Stimulated activated CD8-positive, alpha-beta memory T cell treated with anti-CD3 and anti-CD28 coated beads, Interleukin-7, amount 100 ng/mL, for 24 hours (primary cell): ENCODE measurements around the gene SLC25A27.

Source experiments
- DNase-seq: peaks from one replicate; pipeline ENCODE4 v3.0.0-alpha.2; 2020; ENCODE audit warnings: low read depth

SLC25A27 gene

GRCh38 chr6:46651816-46652215 is 959 bp upstream of the SLC25A27 start:
- no peak for DNase-seq

DNA sequence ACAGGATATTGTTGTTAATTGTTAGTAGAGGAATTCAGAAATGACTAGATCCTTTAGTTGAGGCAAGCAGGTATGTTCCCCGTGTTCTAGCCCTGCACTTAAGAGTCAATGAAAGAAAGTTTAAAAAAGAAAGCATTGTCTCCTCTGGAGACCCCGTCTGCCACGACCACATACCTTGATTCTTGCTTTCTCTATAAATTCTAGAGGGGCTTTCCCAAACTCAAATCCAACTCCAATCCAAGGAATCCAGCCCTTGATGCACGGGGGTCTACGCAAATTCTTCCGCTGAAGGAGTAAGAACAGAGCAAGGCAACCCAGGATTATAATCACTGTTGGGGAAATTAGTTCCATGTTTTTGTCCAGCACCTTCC is 558 bp upstream of the SLC25A27 start:
- no peak for DNase-seq

DNA sequence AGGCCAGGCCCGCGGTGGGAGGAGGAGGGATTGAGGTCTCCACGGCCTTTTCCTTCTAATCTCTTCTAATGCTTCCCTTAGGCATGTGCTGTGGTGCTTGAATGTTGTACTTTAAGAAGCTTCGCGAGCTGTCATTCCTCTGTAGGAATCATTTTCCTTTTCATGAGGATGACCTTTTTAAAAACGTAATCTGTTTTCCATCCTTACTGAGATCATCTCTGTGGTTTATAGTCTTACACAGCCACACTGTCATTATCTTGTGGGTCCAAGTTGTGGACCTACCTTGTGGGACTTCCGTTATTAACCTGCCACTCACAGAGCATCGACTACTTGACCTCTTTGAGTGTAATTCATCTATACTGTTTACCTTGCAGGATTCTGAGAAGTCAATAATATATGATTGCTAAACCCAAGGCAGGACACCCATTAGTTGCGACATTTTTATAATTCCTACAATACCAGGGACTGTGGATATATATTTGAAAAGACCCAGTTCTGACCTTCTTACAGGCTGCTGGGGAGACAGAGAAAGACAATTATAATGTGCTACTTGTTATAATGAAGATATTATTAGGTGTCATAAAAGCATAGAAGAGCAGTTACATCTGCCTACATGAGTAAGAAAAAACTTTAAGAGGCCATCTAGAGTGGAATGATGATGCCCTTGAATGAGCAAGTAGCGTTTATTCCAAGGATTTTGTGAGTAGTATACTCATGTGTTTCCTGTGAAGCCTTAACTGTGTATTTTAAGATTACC is 842 bp downstream of the SLC25A27 start:
- DNase-seq, result no peak

GRCh38 chr6:46655803-46656202 is 3.0 kb downstream of the SLC25A27 start:
- DNase-seq, result no peak

GRCh38 chr6:46657642-46658041 is 4.9 kb downstream of the SLC25A27 start:
- no peak for DNase-seq

DNA sequence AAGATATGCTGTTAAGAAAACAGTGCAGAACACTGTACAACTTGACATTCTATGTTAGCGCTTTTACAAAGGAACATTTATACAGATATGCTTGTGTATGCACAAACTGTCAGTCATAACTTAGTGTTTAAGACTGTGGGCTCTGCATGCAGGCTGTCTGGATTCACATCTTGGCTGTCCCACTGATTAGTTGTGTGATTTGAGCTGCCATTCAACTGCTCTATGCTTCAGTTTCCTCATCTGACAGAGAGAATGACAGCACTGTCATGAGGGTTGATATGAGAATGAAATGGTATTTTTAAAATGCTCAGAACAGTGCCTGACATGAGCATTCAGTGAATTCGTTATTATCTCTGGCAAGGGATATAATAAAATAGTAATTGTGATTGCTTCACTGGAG is 8.7 kb downstream of the SLC25A27 start:
- no peak for DNase-seq

- no peak for DNase-seq
These were observed 14.6 kb downstream of the SLC25A27 start for GRCh38 chr6:46667377-46667776.

GRCh38 chr6:46674410-46674809 is 21.6 kb downstream of the SLC25A27 start:
- no peak for DNase-seq

- no peak for DNase-seq
These were observed 24.0 kb downstream of the SLC25A27 start for GRCh38 chr6:46676604-46677313.

DNA sequence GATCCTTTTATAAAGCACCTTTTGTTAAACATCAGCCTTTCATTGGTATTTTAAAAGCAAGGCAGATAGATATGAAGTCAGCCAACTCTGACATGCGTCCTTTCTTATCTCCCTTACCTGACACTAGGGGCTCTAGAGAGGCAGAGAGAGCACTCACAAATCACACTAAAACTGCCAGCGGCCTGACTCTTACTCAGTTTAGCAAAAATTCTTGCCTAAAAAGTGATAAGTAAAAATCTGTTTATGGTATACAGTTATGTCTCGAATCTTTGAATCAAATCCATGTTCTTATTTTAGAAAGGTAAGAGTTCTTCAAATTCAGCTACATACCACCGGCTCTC is 24.5 kb downstream of the SLC25A27 start:
- no peak for DNase-seq

- no peak for DNase-seq
These were observed 32.0 kb downstream of the SLC25A27 start for GRCh38 chr6:46684771-46685170.

GRCh38 chr6:46687619-46688097 is 34.9 kb downstream of the SLC25A27 start, which contains the start of gene TDRD6:
Gene TDRD6 (plus strand): TSS chr6:46687885. CDS start chr6:46688129, 244 bp downstream.
- no peak for DNase-seq

- no peak for DNase-seq
These were observed 35.6 kb downstream of the SLC25A27 start for GRCh38 chr6:46688117-46688965.

DNA sequence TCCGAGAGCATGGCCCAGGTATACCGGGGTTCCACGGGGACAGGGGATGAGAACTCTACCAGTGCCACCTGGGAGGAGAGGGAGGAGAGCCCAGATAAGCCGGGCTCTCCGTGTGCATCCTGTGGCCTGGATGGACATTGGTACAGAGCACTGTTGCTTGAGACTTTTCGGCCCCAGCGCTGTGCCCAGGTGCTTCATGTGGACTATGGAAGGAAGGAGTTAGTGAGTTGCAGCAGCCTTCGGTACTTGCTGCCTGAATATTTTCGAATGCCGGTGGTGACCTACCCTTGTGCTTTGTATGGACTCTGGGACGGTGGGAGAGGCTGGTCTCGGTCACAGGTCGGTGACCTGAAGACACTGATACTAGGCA is 36.2 kb downstream of the SLC25A27 start:
- no peak for DNase-seq

GRCh38 chr6:46689657-46690056 is 36.9 kb downstream of the SLC25A27 start:
- DNase-seq, result no peak

DNA sequence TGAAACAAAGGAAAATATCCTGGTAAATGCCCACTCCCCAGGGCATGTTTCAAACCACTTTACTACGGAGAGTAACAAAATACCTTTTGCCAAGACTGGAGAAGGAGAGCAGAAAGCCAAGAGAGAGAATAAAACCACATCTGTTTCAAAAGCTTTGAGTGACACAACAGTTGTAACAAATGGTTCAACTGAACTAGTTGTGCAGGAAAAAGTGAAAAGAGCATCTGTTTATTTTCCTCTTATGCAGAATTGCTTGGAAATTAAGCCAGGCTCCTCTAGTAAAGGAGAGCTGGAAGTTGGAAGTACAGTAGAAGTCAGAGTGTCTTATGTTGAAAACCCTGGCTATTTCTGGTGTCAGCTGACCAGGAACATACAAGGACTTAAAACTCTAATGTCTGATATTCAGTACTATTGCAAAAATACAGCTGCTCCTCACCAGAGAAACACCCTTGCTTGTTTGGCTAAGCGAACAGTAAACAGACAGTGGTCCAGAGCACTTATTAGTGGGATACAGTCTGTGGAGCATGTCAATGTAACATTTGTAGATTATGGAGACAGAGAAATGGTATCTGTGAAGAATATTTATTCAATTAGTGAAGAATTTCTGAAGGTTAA is 37.5 kb downstream of the SLC25A27 start:
- no peak for DNase-seq

- no peak for DNase-seq
These were observed 38.2 kb downstream of the SLC25A27 start for GRCh38 chr6:46690911-46691451.

DNA sequence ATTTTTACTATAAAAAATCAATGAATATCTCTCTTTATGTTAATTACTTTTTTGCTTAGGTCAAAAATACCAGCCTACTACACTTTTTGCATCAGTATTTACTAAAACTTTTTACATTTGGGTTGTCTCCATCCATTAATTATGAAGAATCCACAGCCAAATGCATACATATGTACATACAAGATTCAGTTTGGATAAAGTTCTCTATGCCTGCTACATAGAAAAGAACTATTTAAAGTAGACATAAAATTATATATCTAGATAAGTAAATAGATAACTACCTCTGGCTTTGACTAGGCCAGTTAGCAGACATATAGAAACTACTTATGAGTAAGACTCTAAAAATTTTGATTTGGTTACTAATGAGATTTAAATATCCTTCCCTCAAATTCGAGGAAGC is 47.2 kb downstream of the SLC25A27 start:
- no peak for DNase-seq

DNA sequence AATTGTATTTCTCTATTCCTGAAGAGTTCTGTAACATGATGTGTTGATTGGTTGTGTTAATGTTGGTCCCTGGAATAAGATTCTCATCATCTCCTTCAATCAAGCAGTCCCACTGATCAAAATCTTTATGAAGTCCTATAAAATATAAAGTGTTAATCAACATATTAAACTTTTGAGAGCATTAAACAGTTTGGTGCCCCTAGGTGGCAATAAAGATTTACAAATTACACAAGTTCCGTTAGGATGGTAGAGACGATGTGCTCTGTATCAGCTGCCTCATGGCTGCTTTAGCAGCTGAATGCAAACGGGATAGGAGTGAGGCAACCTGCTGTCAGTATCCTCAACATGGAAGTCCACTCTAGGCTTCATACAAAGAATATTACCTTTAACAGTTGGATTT is 51.8 kb downstream of the SLC25A27 start:
- no peak for DNase-seq

GRCh38 chr6:46706464-46706863 is 53.7 kb downstream of the SLC25A27 start:
- DNase-seq, result no peak

- no peak for DNase-seq
These were observed 58.7 kb downstream of the SLC25A27 start for GRCh38 chr6:46711491-46711890.

DNA sequence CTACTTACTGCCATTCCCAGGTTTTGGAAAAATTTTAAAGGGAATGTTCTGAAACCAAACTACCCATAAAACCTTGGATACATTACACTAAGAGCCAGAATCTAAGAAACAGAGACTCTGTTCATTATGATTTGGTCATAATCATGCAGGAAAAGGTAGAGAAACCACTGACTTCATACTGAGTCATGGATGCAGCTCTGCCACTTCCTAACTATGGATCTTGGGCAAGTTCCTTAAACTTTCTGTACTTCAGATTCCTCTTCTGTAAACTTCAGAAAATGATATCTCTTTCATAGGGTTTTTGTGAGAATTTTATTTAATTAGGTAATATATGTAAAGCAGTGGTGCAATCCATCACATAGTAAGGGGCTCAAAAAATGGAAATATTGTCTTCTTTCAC is 62.4 kb downstream of the SLC25A27 start:
- DNase-seq, result no peak
